Prostate gland (tissue), 2 donors: Measurements from ENCODE around the gene ANO2. TPM values are rescaled to one million over a fixed set of nuclear protein-coding genes. Genes with fewer than 3 reads are reported as not detected.

Experiments used
- DNase-seq: peaks from one replicate; pipeline ENCODE4 v3.0.0-alpha.2; 2019; ENCODE audit warnings: low spot score
- H3K27ac ChIP-seq, 2 donors: fragments of 200-600 bp; sonication (generic); 2 replicates each; pipeline ENCODE4 v1.5.1; 2017 to 2019
- H3K27me3 ChIP-seq: fragments of 200-600 bp; sonication (generic); replicated peaks from 2 replicates; pipeline ENCODE4 v1.5.1; 2019; ENCODE audit not compliant: insufficient read depth
- H3K36me3 ChIP-seq, 2 donors: fragments of 200-600 bp; sonication (generic); 1 replicate in 1 of 2; 2 replicates in 1 of 2; pipeline versions ENCODE4 v1.5.1 to v1.8.1; 2017 to 2019
- H3K4me1 ChIP-seq: fragments of 200-600 bp; sonication (generic); replicated peaks from 2 replicates; pipeline ENCODE4 v1.5.1; 2019
- H3K4me3 ChIP-seq, 2 donors: fragments of 200-600 bp; sonication (generic); 2 replicates each; pipeline ENCODE4 v1.5.1; 2017 to 2019
- H3K9me3 ChIP-seq: fragments of 200-600 bp; sonication (generic); 2 replicates; pipeline ENCODE4 v1.5.1; 2017
- POLR2A ChIP-seq: fragments of 450-650 bp; IDR thresholded peaks from one replicate; pipeline ENCODE4 v1.6.1; 2016; ENCODE audit warnings: antibody characterized with exemption, mild to moderate bottlenecking
- POLR2AphosphoS5 ChIP-seq: sonication (generic); formaldehyde crosslinking; IDR thresholded peaks from one replicate; pipeline ENCODE4 v1.6.1; 2017; ENCODE audit warnings: antibody characterized with exemption
- WGBS: methylation state at CpG from one replicate; pipeline ENCODE4 v1.1.5; 2018; 5-methylcytosine and 5-hydroxymethylcytosine counted together
- intact Hi-C: fragments of 100-400 bp; cut with DNase I; formaldehyde crosslinking; loops from one replicate; pipeline ENCODE4 v1.14.2; 2022
- total RNA-seq, 2 donors: library from RNA; depleted of rRNA; stranded (reverse); fragments of >200 nt; gene quantifications; one replicate each; pipeline ENCODE4 v1.1.0, GENCODE V29; 2016
- TF ChIP-seq, protein P1 (sequence below), 4 experiments: fragments of 200-600 bp in 2 of 4; fragments of 450-650 bp in 2 of 4; sonication (generic) in 2 of 4; IDR thresholded peaks; 1 replicate in 3 of 4; 2 replicates in 1 of 4; pipeline ENCODE4 v1.5.1; 2016 to 2019; ENCODE audit warnings: antibody characterized with exemption in 4 of 4, mild to moderate bottlenecking in 2 of 4, moderate library complexity in 2 of 4

ANO2 gene
- total RNA-seq, 2 donors from 2014 or later = 0.64 to 7.0 TPM

DNA sequence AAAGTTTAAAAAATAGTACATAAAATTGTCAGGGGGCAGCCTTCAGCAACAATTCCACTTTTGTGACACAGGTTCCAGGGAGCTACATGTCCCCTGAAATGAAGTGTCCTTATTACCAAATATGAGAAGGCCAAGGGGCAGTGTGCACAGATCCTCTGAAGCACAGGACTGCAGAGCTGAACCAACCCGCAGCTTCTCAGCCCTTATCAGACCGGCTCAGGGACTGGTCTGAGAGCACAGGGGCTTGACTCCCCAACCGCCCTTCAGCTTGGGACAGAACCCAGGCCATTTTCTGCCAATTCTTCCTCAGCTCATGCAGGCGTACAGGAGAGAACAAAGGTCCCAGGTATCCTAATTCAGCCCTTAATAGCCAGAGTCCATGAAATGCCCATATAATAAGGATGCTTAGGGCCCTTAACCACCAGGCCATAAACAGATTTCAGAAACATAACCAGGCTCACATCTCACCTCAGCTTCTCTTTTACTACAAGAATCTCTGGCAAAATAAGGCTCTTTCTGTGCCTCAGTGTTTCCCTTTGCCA lies 221.3 kb downstream of the ANO2 start:
- WGBS = 85% methylated on average over 4 of the region's 4 CpGs
- H3K36me3 ChIP-seq = no peaks in the 10 kb centered on the region
- intact Hi-C loops = no loop called here
- H3K27me3 ChIP-seq = no peaks in the 10 kb centered on the region
- no peak overlapping the region for H3K4me3 ChIP-seq
- no peak for TF ChIP-seq POLR2AphosphoS5
- TF ChIP-seq, protein P1, sequence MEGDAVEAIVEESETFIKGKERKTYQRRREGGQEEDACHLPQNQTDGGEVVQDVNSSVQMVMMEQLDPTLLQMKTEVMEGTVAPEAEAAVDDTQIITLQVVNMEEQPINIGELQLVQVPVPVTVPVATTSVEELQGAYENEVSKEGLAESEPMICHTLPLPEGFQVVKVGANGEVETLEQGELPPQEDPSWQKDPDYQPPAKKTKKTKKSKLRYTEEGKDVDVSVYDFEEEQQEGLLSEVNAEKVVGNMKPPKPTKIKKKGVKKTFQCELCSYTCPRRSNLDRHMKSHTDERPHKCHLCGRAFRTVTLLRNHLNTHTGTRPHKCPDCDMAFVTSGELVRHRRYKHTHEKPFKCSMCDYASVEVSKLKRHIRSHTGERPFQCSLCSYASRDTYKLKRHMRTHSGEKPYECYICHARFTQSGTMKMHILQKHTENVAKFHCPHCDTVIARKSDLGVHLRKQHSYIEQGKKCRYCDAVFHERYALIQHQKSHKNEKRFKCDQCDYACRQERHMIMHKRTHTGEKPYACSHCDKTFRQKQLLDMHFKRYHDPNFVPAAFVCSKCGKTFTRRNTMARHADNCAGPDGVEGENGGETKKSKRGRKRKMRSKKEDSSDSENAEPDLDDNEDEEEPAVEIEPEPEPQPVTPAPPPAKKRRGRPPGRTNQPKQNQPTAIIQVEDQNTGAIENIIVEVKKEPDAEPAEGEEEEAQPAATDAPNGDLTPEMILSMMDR (IDR thresholded peaks at IDR 0.05) = no peak
- no peak for TF ChIP-seq POLR2A
- no peak overlapping the region for H3K27ac ChIP-seq
- no peaks in the 10 kb centered on the region for H3K9me3 ChIP-seq
- DNase-seq = no peak
- no peaks in the 10 kb centered on the region for H3K4me1 ChIP-seq

GRCh38 chr12:5723071-5723470 lies 222.0 kb downstream of the ANO2 start:
- H3K27ac ChIP-seq = no peak overlapping the region
- intact Hi-C loops = no loop called here
- H3K27me3 ChIP-seq = no peaks in the 10 kb centered on the region
- no peaks in the 10 kb centered on the region for H3K4me1 ChIP-seq
- no peak for DNase-seq
- no peaks in the 10 kb centered on the region for H3K36me3 ChIP-seq
- 86% methylated on average over 5 of the region's 5 CpGs for WGBS
- TF ChIP-seq POLR2A = no peak
- TF ChIP-seq POLR2AphosphoS5 = no peak
- TF ChIP-seq, protein P1 (IDR thresholded peaks at IDR 0.05) = no peak
- H3K9me3 ChIP-seq = no peaks in the 10 kb centered on the region
- no peak overlapping the region for H3K4me3 ChIP-seq

- no peak for DNase-seq
- no peaks in the 10 kb centered on the region for H3K4me1 ChIP-seq
- H3K9me3 ChIP-seq = no peaks in the 10 kb centered on the region
- H3K36me3 ChIP-seq = no peaks in the 10 kb centered on the region
- 65% methylated on average over 7 of the region's 7 CpGs for WGBS
- no peak overlapping the region for H3K27ac ChIP-seq
- no peaks in the 10 kb centered on the region for H3K27me3 ChIP-seq
- TF ChIP-seq, protein P1 (IDR thresholded peaks at IDR 0.05) = no peak
- TF ChIP-seq POLR2A = no peak
- no peak for TF ChIP-seq POLR2AphosphoS5
- intact Hi-C loops = no loop called here
- no peak overlapping the region for H3K4me3 ChIP-seq
These were observed 224.6 kb downstream of the ANO2 start for GRCh38 chr12:5720381-5721005.

- no peak for DNase-seq
- WGBS = 65% methylated on average over 6 of the region's 6 CpGs
- TF ChIP-seq, protein P1 (IDR thresholded peaks at IDR 0.05) = no peak
- TF ChIP-seq POLR2A (no peak), POLR2AphosphoS5 (no peak)
These were observed 226.4 kb downstream of the ANO2 start for GRCh38 chr12:5718680-5719079.

GRCh38 chr12:5718073-5718472 lies 227.0 kb downstream of the ANO2 start:
- intact Hi-C loops = no loop called here
- 82% methylated on average over 5 of the region's 5 CpGs for WGBS
- Histone ChIP-seq H3K36me3 (no peaks in the 10 kb centered on the region), H3K4me3 (no peak overlapping the region), H3K27ac (no peak overlapping the region), H3K9me3 (no peaks in the 10 kb centered on the region), H3K4me1 (no peaks in the 10 kb centered on the region), H3K27me3 (no peaks in the 10 kb centered on the region)
- TF ChIP-seq POLR2A = no peak
- TF ChIP-seq POLR2AphosphoS5 = no peak
- TF ChIP-seq, protein P1 (IDR thresholded peaks at IDR 0.05) = no peak
- no peak for DNase-seq

More at GRCh38 chr12:5718680-5719079, 226.4 kb downstream of the ANO2 start:
- no peaks in the 10 kb centered on the region for H3K36me3 ChIP-seq
- H3K4me1 ChIP-seq = no peaks in the 10 kb centered on the region
- H3K27ac ChIP-seq = no peak overlapping the region
- no peaks in the 10 kb centered on the region for H3K27me3 ChIP-seq
- H3K4me3 ChIP-seq = no peak overlapping the region
- intact Hi-C loops = no loop called here
- no peaks in the 10 kb centered on the region for H3K9me3 ChIP-seq
